Neural progenitor cell (in vitro differentiated cells): ENCODE results near the gene HIRA. TPM values are rescaled to one million over a fixed set of nuclear protein-coding genes. Genes with fewer than 3 reads are reported as not detected.
"Not testable (repeated sequence)": the region's sequence is repeated elsewhere in the genome, so short reads cannot be mapped to it uniquely, and the experiment has no call there.

ENCODE experiments used
- DNase-seq: peaks from one replicate; pipeline ENCODE4 v3.0.0-alpha.2; 2016; ENCODE audit warnings: low spot score
- H2AFZ ChIP-seq: fragments of 200-600 bp; sonication (generic); replicated peaks from 2 replicates; pipeline ENCODE4 v1.6.1; 2016; ENCODE audit warnings: antibody characterized with exemption
- H3F3A ChIP-seq: fragments of 200-600 bp; sonication (generic); 2 replicates; pipeline ENCODE4 v1.6.1; 2016; ENCODE audit warnings: antibody characterized with exemption, low read depth
- H3K27ac ChIP-seq: fragments of 200-600 bp; sonication (generic); 2 replicates; pipeline ENCODE4 v1.5.1; 2016; ENCODE audit warnings: mild to moderate bottlenecking
- H3K27me3 ChIP-seq: fragments of 200-600 bp; sonication (generic); 2 replicates; pipeline ENCODE4 v1.6.1; 2016; ENCODE audit warnings: mild to moderate bottlenecking, moderate library complexity
- H3K36me3 ChIP-seq: fragments of 200-600 bp; sonication (generic); 2 replicates; pipeline ENCODE4 v1.5.1; 2016
- H3K4me1 ChIP-seq: fragments of 200-600 bp; sonication (generic); 2 replicates; pipeline ENCODE4 v1.6.1; 2016; ENCODE audit warnings: mixed run types
- H3K4me2 ChIP-seq: fragments of 200-600 bp; sonication (generic); 2 replicates; pipeline ENCODE4 v1.6.1; 2016
- H3K4me3 ChIP-seq: fragments of 200-600 bp; sonication (generic); 2 replicates; pipeline ENCODE4 v1.5.1; 2016
- H3K79me2 ChIP-seq: fragments of 200-600 bp; sonication (generic); 2 replicates; pipeline ENCODE4 v1.6.1; 2016; ENCODE audit warnings: low read depth
- H3K9ac ChIP-seq: fragments of 200-600 bp; sonication (generic); 2 replicates; pipeline ENCODE4 v1.6.1; 2016
- H3K9me3 ChIP-seq: fragments of 200-600 bp; sonication (generic); 2 replicates; pipeline ENCODE4 v1.5.1; 2016; ENCODE audit warnings: low read depth
- H4K20me1 ChIP-seq: fragments of 200-600 bp; sonication (generic); 2 replicates; pipeline ENCODE4 v1.6.1; 2016; ENCODE audit warnings: low read depth
- H3K27ac Mint-ChIP-seq: 3 replicates; pipeline ENCODE4 v1.8.0; 2021; ENCODE audit warnings: mixed read lengths
- H3K27me3 Mint-ChIP-seq: 2 replicates; pipeline ENCODE4 v1.8.0; 2022; ENCODE audit warnings: low read depth, mild to moderate bottlenecking, inconsistent platforms, moderate library complexity, mixed read lengths; ENCODE audit not compliant: insufficient read depth
- H3K36me3 Mint-ChIP-seq: 3 replicates; pipeline ENCODE4 v1.8.0; 2021; ENCODE audit warnings: mixed read lengths
- H3K4me1 Mint-ChIP-seq: 3 replicates; pipeline ENCODE4 v1.8.0; 2021; ENCODE audit warnings: mixed read lengths
- H3K4me3 Mint-ChIP-seq: 3 replicates; pipeline ENCODE4 v1.8.0; 2021; ENCODE audit warnings: mild to moderate bottlenecking, moderate library complexity, mixed read lengths
- H3K9me3 Mint-ChIP-seq: 3 replicates; pipeline ENCODE4 v1.8.0; 2020; ENCODE audit warnings: mixed read lengths
- CTCF ChIP-seq: fragments of 200-600 bp; sonication (generic); IDR thresholded peaks from 2 replicates; pipeline ENCODE4 v1.5.1; 2017; ENCODE audit warnings: antibody characterized with exemption, mild to moderate bottlenecking
- EZH2 ChIP-seq: fragments of 200-600 bp; sonication (generic); IDR thresholded peaks from 2 replicates; pipeline ENCODE4 v1.6.1; 2017; ENCODE audit warnings: antibody characterized with exemption, mild to moderate bottlenecking, moderate library complexity
- EZH2phosphoT487 ChIP-seq: fragments of 200-600 bp; sonication (generic); IDR thresholded peaks from 2 replicates; pipeline ENCODE4 v1.6.1; 2017; ENCODE audit warnings: antibody characterized with exemption
- total RNA-seq: library from RNA; depleted of rRNA; stranded (reverse); fragments of >200 nt; gene quantifications from 2 replicates; pipeline ENCODE4 v1.2.3, GENCODE V29; 2015; ENCODE audit warnings: low replicate concordance

Gene HIRA
- total RNA-seq, 1 donor from 2014 or later: 18.9 TPM

GRCh38 chr22:19442166-19442565, 10.6 kb upstream of the HIRA start:
- Histone ChIP-seq H3K4me3 (no peak overlapping the region), H3K4me1 (peaks cover 8% of the 10 kb centered on the region), H3K9me3 (no peaks in the 10 kb centered on the region), H3K27ac (no peak overlapping the region), H3K79me2 (peaks cover 80% of the 10 kb centered on the region), H3K4me2 (no peak overlapping the region), H3K36me3 (no peaks in the 10 kb centered on the region), H3F3A (peaks cover 10% of the 10 kb centered on the region), H4K20me1 (peaks cover 71% of the 10 kb centered on the region), H3K9ac (no peak overlapping the region), H3K27me3 (no peaks in the 10 kb centered on the region), H2AFZ (no peak overlapping the region)
- TF ChIP-seq EZH2 (no peak), CTCF (no peak), EZH2phosphoT487 (no peak)
- Mint-ChIP-seq H3K9me3 (no peaks in the 10 kb centered on the region), H3K4me3 (no peak overlapping the region), H3K27ac (no peak overlapping the region), H3K4me1 (peaks cover 20% of the 10 kb centered on the region), H3K36me3 (peaks cover 31% of the 10 kb centered on the region), H3K27me3 (peaks cover 6% of the 10 kb centered on the region)
- no peak for DNase-seq

GRCh38 chr22:19440411-19441195, 9.1 kb upstream of the HIRA start:
- H3K36me3 ChIP-seq: no peaks in the 10 kb centered on the region
- Mint-ChIP-seq H3K36me3 (peaks cover 29% of the 10 kb centered on the region), H3K27me3 (peaks cover 7% of the 10 kb centered on the region), H3K4me3 (no peak overlapping the region), H3K9me3 (no peaks in the 10 kb centered on the region), H3K4me1 (peaks cover 10% of the 10 kb centered on the region), H3K27ac (no peak overlapping the region)
- no peaks in the 10 kb centered on the region for H3K4me1 ChIP-seq
- TF ChIP-seq EZH2phosphoT487 (no peak), CTCF (no peak), EZH2 (no peak)
- no peak overlapping the region for H3K4me3 ChIP-seq
- no peak for DNase-seq
- peaks cover 58% of the 10 kb centered on the region for H4K20me1 ChIP-seq
- H3K4me2 ChIP-seq: no peak overlapping the region
- no peak overlapping the region for H3K27ac ChIP-seq
- H2AFZ ChIP-seq: no peak overlapping the region
- peaks cover 65% of the 10 kb centered on the region for H3K79me2 ChIP-seq
- H3F3A ChIP-seq: no peaks in the 10 kb centered on the region
- no peaks in the 10 kb centered on the region for H3K27me3 ChIP-seq
- H3K9me3 ChIP-seq: no peaks in the 10 kb centered on the region
- no peak overlapping the region for H3K9ac ChIP-seq

GRCh38 chr22:19438298-19438697, 6.8 kb upstream of the HIRA start:
- no peak overlapping the region for H3K9ac ChIP-seq
- no peaks in the 10 kb centered on the region for H3K9me3 Mint-ChIP-seq
- H3K4me1 Mint-ChIP-seq: peaks cover 4% of the 10 kb centered on the region
- no peak for DNase-seq
- TF ChIP-seq EZH2: no peak
- TF ChIP-seq EZH2phosphoT487: no peak
- no peak for TF ChIP-seq CTCF
- H3K9me3 ChIP-seq: no peaks in the 10 kb centered on the region
- H3K79me2 ChIP-seq: peaks cover 42% of the 10 kb centered on the region
- no peaks in the 10 kb centered on the region for H3K27me3 ChIP-seq
- H2AFZ ChIP-seq: no peak overlapping the region
- peaks cover 5% of the 10 kb centered on the region for H3K27me3 Mint-ChIP-seq
- no peak overlapping the region for H3K27ac Mint-ChIP-seq
- H3K36me3 Mint-ChIP-seq: peaks cover 23% of the 10 kb centered on the region
- H3K27ac ChIP-seq: no peak overlapping the region
- H3K4me3 ChIP-seq: no peak overlapping the region
- H3K4me3 Mint-ChIP-seq: no peak overlapping the region
- H3K4me1 ChIP-seq: peaks cover 2% of the 10 kb centered on the region
- peaks cover 36% of the 10 kb centered on the region for H4K20me1 ChIP-seq
- no peaks in the 10 kb centered on the region for H3K36me3 ChIP-seq
- H3F3A ChIP-seq: peaks cover 7% of the 10 kb centered on the region
- H3K4me2 ChIP-seq: no peak overlapping the region

- not testable (repeated sequence) for H3K4me1 ChIP-seq, H3K27ac Mint-ChIP-seq, H3K27me3 ChIP-seq, DNase-seq, H3K36me3 ChIP-seq, H3K4me3 Mint-ChIP-seq, H2AFZ ChIP-seq, H3K9me3 Mint-ChIP-seq, H3K9me3 ChIP-seq, H3K4me2 ChIP-seq, H3K4me3 ChIP-seq, H3K27ac ChIP-seq, H3K27me3 Mint-ChIP-seq, H3K9ac ChIP-seq
- Mint-ChIP-seq H3K4me1 (peaks cover 12% of the 10 kb centered on the region), H3K36me3 (peaks cover 20% of the 10 kb centered on the region)
- Histone ChIP-seq H3F3A (peaks cover 22% of the 10 kb centered on the region), H4K20me1 (peaks cover 19% of the 10 kb centered on the region), H3K79me2 (peaks cover 31% of the 10 kb centered on the region)
These were observed 5.1 kb upstream of the HIRA start for GRCh38 chr22:19436444-19437161.
